B cell (primary cell): ENCODE data around the gene EFNA5. TPM values are rescaled to one million over a fixed set of nuclear protein-coding genes. Genes with fewer than 3 reads are reported as not detected.

Source experiments
- ATAC-seq: fragments of 200-7000 bp; cut with Tn5 transposase; one replicate; pipeline ENCODE4 v1.10.0; 2021; ENCODE audit warnings: low read depth, mild to moderate bottlenecking, moderate number of reproducible peaks, moderate library complexity
- CTCF ChIA-PET: fragments of 350-600 bp; sonication (Branson Sonifier 250); formaldehyde crosslinking; loops from one replicate; lab custom pipeline; 2021; ENCODE audit warnings: antibody characterized with exemption, inconsistent platforms; lab: Charles Lee
- POLR2A ChIA-PET: fragments of 350-600 bp; sonication (Branson Sonifier 250); formaldehyde crosslinking; loops from one replicate; lab custom pipeline; 2021; ENCODE audit warnings: antibody characterized with exemption; lab: Charles Lee
- DNase-seq: peaks from one replicate; pipeline ENCODE4 v3.0.0; 2013
- H2AFZ ChIP-seq: 2 replicates; pipeline ENCODE4 v1.6.1; 2012; ENCODE audit warnings: mild to moderate bottlenecking, low read depth, low read length; ENCODE audit not compliant: insufficient read depth, poor library complexity, severe bottlenecking
- H3K27ac ChIP-seq, 2 donors: 1 replicate in 1 of 2; 2 replicates in 1 of 2; pipeline ENCODE4 v1.5.1; 2012 to 2013; ENCODE audit warnings: low read length in 2 of 2, mild to moderate bottlenecking in 2 of 2, moderate library complexity in 1 of 2
- H3K27me3 ChIP-seq, 4 experiments: fragments of 200-600 bp in 1 of 4; sonication (generic) in 1 of 4; replicated peaks in 1 of 4; 1 replicate in 2 of 4; 2 replicates in 2 of 4; pipeline versions ENCODE4 v1.6.1 to v1.7.0; 2013 to 2016; ENCODE audit warnings: low read length in 3 of 4, mild to moderate bottlenecking in 2 of 4, mixed read lengths in 1 of 4, moderate library complexity in 1 of 4; ENCODE audit not compliant: insufficient read depth in 4 of 4, control insufficient read depth in 3 of 4; ENCODE audit errors: control extremely low read depth in 1 of 4
- H3K36me3 ChIP-seq, 2 experiments: replicated peaks in 1 of 2; 1 replicate in 1 of 2; 2 replicates in 1 of 2; pipeline versions ENCODE4 v1.6.1 to v1.7.1; 2013; ENCODE audit warnings: low read length in 1 of 2; ENCODE audit not compliant: insufficient read depth in 2 of 2, control insufficient read depth in 1 of 2; ENCODE audit errors: control extremely low read depth in 1 of 2, extremely low read depth in 1 of 2
- H3K4me1 ChIP-seq, 2 donors: fragments of 200-600 bp in 1 of 2; sonication (generic) in 1 of 2; 1 replicate in 1 of 2; 2 replicates in 1 of 2; pipeline versions ENCODE4 v1.5.1 to v1.6.1; 2013 to 2017; ENCODE audit warnings: low read length in 2 of 2; ENCODE audit not compliant: control insufficient read depth in 2 of 2, insufficient read depth in 2 of 2
- H3K4me2 ChIP-seq: replicated peaks from 2 replicates; pipeline ENCODE3; 2012; ENCODE audit warnings: mild to moderate bottlenecking, low read depth, low read length; ENCODE audit not compliant: poor library complexity, severe bottlenecking
- H3K4me3 ChIP-seq, 5 experiments: fragments of 200-600 bp in 1 of 5; sonication (generic) in 1 of 5; 1 replicate in 3 of 5; 2 replicates in 2 of 5; pipeline versions ENCODE4 v1.5.1 to v1.7.0; 2011 to 2016; ENCODE audit warnings: low read length in 4 of 5, mild to moderate bottlenecking in 4 of 5, low read depth in 2 of 5, control low read depth in 1 of 5, moderate library complexity in 1 of 5; ENCODE audit not compliant: insufficient read depth in 1 of 5; ENCODE audit errors: control extremely low read depth in 1 of 5, extremely low read depth in 1 of 5
- H3K79me2 ChIP-seq: fragments of 200-600 bp; sonication (generic); one replicate; pipeline ENCODE4 v1.6.0; 2016; ENCODE audit warnings: low read length; ENCODE audit not compliant: control insufficient read depth, insufficient read depth
- H3K9ac ChIP-seq: fragments of 200-600 bp; sonication (generic); 2 replicates; pipeline ENCODE4 v1.6.1; 2017; ENCODE audit warnings: mild to moderate bottlenecking, low read length, moderate library complexity
- H3K9me3 ChIP-seq, 3 donors: one replicate each; pipeline versions ENCODE4 v1.6.1 to v1.7.1; 2013; ENCODE audit warnings: low read length in 2 of 3; ENCODE audit not compliant: control insufficient read depth in 2 of 3, insufficient read depth in 1 of 3; ENCODE audit errors: control extremely low read depth in 1 of 3
- H4K20me1 ChIP-seq: 2 replicates; pipeline ENCODE4 v1.6.0; 2012; ENCODE audit warnings: mild to moderate bottlenecking, low read length; ENCODE audit not compliant: insufficient read depth, control insufficient read depth, poor library complexity, severe bottlenecking
- H3K27ac Mint-ChIP-seq: one replicate; pipeline ENCODE4 v1.8.0; 2021; ENCODE audit warnings: mixed read lengths
- H3K27me3 Mint-ChIP-seq: one replicate; pipeline ENCODE4 v1.8.0; 2021; ENCODE audit warnings: mixed read lengths
- H3K4me1 Mint-ChIP-seq: one replicate; pipeline ENCODE4 v1.8.0; 2021; ENCODE audit warnings: mixed read lengths
- H3K4me3 Mint-ChIP-seq: one replicate; pipeline ENCODE4 v1.8.0; 2021; ENCODE audit warnings: mixed read lengths
- H3K9me3 Mint-ChIP-seq: one replicate; pipeline ENCODE4 v1.8.0; 2022; ENCODE audit warnings: mixed read lengths; ENCODE audit not compliant: insufficient read depth
- CTCF ChIP-seq: fragments of 200-600 bp; IDR thresholded peaks from one replicate; pipeline ENCODE4 v1.8.0; 2022; ENCODE audit warnings: antibody characterized with exemption, mild to moderate bottlenecking
- EZH2 ChIP-seq: IDR thresholded peaks from 2 replicates; pipeline ENCODE4 v1.6.1; 2012; ENCODE audit warnings: borderline replicate concordance, low read depth, mild to moderate bottlenecking, moderate library complexity, low read length; ENCODE audit not compliant: insufficient read depth, poor library complexity, severe bottlenecking
- WGBS: methylation state at CpG from one replicate; pipeline ENCODE4 v1.1.5; 2013; ENCODE audit warnings: missing lambda C conversion rate; ENCODE audit not compliant: insufficient coverage; 5-methylcytosine and 5-hydroxymethylcytosine counted together
- intact Hi-C: fragments of 100-400 bp; cut with micrococcal nuclease; formaldehyde crosslinking; loops from one replicate; pipeline ENCODE4 v1.10.0; 2022
- polyA plus RNA-seq: library from polyadenylated mRNA; depleted of rRNA; stranded (reverse); fragments of >200 nt; gene quantifications from 2 replicates; pipeline ENCODE4 v1.2.3, GENCODE V29; 2012
- total RNA-seq, 2 donors: library from RNA; stranded (reverse); fragments of 120-200 nt in 1 of 2; gene quantifications; 1 replicate in 1 of 2; 2 replicates in 1 of 2; pipeline versions ENCODE4 v1.2.3 to v1.2.4, GENCODE V29; 2013 to 2022

The EFNA5 gene
- total and polyA plus RNA-seq, 2 donors (not counting 1 experiment from before 2014, with no cell fraction given), result not detected

GRCh38 chr5:107560377-107560776 is 110.4 kb downstream of the EFNA5 start:
- no peaks in the 10 kb centered on the region for H3K9me3 Mint-ChIP-seq
- no peaks in the 10 kb centered on the region for H4K20me1 ChIP-seq
- ChIA-PET CTCF (interaction anchor here (3.6 kb wide), 1 partner anchor 12 kb away, joined by 41 read pairs; no protein-coding TSS in a partner anchor), POLR2A (no interaction called here)
- TF ChIP-seq EZH2 (no peak), CTCF (no peak)
- no peaks in the 10 kb centered on the region for H3K9me3 ChIP-seq
- no peak overlapping the region for H3K4me3 Mint-ChIP-seq
- no peaks in the 10 kb centered on the region for H3K27me3 ChIP-seq
- H3K27ac Mint-ChIP-seq, result no peak overlapping the region
- no peaks in the 10 kb centered on the region for H3K79me2 ChIP-seq
- H3K9ac ChIP-seq, result no peak overlapping the region
- intact Hi-C loops, result no loop called here
- ATAC-seq, result no peak
- no peak for DNase-seq
- H3K27ac ChIP-seq, result no peak overlapping the region
- 100% methylated on average over 2 of the region's 6 CpGs for WGBS
- no peak overlapping the region for H3K4me2 ChIP-seq
- H3K4me1 Mint-ChIP-seq, result no peaks in the 10 kb centered on the region
- H3K27me3 Mint-ChIP-seq, result peaks cover 7% of the 10 kb centered on the region
- H3K4me1 ChIP-seq, result no peaks in the 10 kb centered on the region
- no peak overlapping the region for H3K4me3 ChIP-seq
- no peaks in the 10 kb centered on the region for H3K36me3 ChIP-seq
- H2AFZ ChIP-seq, result no peak overlapping the region

GRCh38 chr5:107558823-107559375 is 111.8 kb downstream of the EFNA5 start:
- H3K4me2 ChIP-seq, result no peak overlapping the region
- H4K20me1 ChIP-seq, result no peaks in the 10 kb centered on the region
- intact Hi-C loops, result no loop called here
- DNase-seq (no peak), ATAC-seq (no peak)
- H3K4me3 Mint-ChIP-seq, result no peak overlapping the region
- TF ChIP-seq CTCF, result no peak
- TF ChIP-seq EZH2, result no peak
- H3K9ac ChIP-seq, result no peak overlapping the region
- peaks cover 4% of the 10 kb centered on the region for H3K27me3 Mint-ChIP-seq
- no peak overlapping the region for H3K27ac ChIP-seq
- no peaks in the 10 kb centered on the region for H3K4me1 Mint-ChIP-seq
- H3K4me3 ChIP-seq, result no peak overlapping the region
- H3K79me2 ChIP-seq, result no peaks in the 10 kb centered on the region
- ChIA-PET POLR2A (no interaction called here), CTCF (interaction anchor here (2.4 kb wide), 1 partner anchor 13 kb away, joined by 7 read pairs; no protein-coding TSS in a partner anchor)
- H3K9me3 ChIP-seq, result no peaks in the 10 kb centered on the region
- no peak overlapping the region for H3K27ac Mint-ChIP-seq
- no peaks in the 10 kb centered on the region for H3K27me3 ChIP-seq
- H2AFZ ChIP-seq, result no peak overlapping the region
- H3K9me3 Mint-ChIP-seq, result no peaks in the 10 kb centered on the region
- H3K36me3 ChIP-seq, result no peaks in the 10 kb centered on the region
- 100% methylated on average over 2 of the region's 4 CpGs for whole genome bisulfite sequencing
- no peaks in the 10 kb centered on the region for H3K4me1 ChIP-seq
